Glomerular endothelial cell (primary cell): ENCODE results near the gene GPATCH3. TPM values are rescaled to one million over a fixed set of nuclear protein-coding genes. Genes with fewer than 3 reads are reported as not detected.
"Not testable (repeated sequence)": the region's sequence is repeated elsewhere in the genome, so short reads cannot be mapped to it uniquely, and the experiment has no call there.

ENCODE experiments used
- DNase-seq: peaks from one replicate; pipeline ENCODE4 v3.0.0-alpha.2; 2011; ENCODE audit warnings: low read depth, low spot score; ENCODE audit errors: extremely low read depth
- total RNA-seq: library from RNA; depleted of rRNA; stranded (reverse); fragments of >200 nt; gene quantifications from 2 replicates; pipeline ENCODE4 v1.2.3, GENCODE V29; 2015

Gene GPATCH3
- total RNA-seq, 1 donor from 2014 or later, result 7.1 TPM

DNA sequence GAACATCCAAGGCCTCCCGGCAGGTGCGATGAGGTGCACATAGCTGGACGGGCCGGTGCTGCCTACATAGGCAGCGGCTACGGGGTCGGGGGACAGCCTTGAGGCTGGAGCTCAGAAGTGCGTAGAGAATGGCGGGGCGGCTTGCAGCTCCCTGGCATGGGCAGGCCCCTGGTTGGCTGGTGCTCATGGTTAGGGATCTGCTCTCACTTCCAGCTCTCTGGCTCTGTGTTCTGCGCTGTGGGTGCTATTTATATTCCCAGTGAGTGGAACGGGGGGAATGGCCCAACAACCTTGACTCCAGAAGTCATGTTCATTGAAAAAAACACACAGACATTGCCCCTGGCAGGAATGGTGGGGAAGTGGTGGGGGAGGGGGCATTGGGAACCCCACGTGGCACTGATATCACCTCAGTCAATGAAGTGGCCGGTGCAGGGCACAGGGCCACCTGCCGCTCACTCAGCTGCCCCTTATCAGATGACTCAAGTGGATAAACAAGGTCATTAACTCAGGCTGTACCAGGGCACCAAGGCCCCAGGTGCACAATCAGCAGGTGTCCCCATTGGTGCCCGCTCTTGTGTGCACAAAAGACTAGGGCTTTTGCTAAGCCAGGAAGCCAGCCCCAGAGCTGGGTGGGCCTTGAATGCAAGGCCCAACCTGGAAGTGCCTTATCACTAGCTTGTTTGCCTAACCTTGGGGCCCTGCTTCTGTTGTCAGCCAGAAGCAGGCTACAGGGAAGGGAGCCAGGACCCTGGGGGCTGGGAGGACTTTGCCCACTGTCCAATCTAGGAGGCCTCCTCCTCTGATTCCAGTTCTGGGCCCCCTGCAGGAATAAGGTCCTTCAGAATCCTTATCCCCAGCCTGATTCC, 13.7 kb upstream of the GPATCH3 start, which contains the start of gene NR0B2:
NR0B2 (minus strand) TSS at position 222 of the 866 bp plus-strand sequence; CDS start at position 187, 35 bp downstream.
- no peak for DNase-seq

GRCh38 chr1:26913389-26913753, 13.1 kb upstream of the GPATCH3 start:
- no peak for DNase-seq

GRCh38 chr1:26912147-26912490, 11.9 kb upstream of the GPATCH3 start:
- DNase-seq, result no peak

DNA sequence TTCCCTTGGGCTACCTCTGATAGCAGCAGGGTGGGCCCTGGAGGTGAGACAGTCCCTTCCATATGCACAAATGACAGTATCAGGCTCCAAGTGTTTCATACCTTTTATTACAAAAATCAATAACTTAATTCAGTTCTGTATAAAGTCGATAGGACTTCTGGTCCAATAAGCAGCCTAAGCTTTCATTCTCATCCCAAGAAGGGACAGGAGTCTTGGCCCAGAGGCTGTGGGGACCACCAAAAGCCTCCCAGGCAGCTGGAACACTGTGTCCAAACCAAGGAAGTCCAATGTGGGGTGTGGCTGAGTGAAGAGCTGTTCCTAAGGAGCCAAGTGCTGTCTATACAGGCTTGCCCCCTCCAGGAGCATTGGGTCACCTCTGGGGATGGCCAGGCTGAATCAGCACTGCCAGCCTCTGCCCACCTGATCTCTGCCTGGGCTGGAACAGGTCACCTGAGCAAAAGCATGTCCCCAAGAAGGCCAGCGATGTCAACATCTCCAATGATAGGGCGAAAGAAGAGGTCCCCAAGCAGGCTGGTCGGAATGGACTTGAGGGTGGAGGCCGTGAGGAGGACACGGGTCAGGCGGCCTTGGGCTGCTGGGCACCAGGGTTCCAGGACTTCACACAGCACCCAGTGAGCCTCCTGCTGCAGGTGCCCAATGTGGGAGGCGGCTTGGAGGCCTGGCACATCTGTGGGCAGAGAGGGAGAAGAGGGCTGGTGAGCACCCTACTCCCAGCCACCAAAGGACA, 11.3 kb upstream of the GPATCH3 start:
- no peak for DNase-seq

- DNase-seq, result no peak
Observed at GRCh38 chr1:26910343-26911160, 10.3 kb upstream of the GPATCH3 start.

DNA sequence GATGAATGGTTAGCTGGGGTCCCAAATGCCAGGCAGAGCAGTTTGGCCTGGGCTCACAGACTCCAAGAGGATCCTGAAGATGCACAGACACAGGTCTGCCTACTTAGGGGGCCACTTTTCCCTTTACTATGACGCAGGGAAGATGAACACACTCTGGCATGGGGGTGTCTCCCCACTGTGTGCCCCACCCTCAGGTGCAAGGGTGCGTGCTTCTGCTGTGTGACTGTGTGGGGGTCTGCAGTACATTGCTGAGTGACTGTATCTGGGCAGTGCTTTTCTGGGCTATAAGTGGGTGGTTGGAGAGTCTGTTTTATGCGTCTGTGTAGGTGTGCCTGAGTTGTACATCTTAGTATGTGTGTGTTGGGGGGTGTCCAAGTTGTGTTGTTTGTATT, 9.7 kb upstream of the GPATCH3 start:
- DNase-seq, result no peak

DNA sequence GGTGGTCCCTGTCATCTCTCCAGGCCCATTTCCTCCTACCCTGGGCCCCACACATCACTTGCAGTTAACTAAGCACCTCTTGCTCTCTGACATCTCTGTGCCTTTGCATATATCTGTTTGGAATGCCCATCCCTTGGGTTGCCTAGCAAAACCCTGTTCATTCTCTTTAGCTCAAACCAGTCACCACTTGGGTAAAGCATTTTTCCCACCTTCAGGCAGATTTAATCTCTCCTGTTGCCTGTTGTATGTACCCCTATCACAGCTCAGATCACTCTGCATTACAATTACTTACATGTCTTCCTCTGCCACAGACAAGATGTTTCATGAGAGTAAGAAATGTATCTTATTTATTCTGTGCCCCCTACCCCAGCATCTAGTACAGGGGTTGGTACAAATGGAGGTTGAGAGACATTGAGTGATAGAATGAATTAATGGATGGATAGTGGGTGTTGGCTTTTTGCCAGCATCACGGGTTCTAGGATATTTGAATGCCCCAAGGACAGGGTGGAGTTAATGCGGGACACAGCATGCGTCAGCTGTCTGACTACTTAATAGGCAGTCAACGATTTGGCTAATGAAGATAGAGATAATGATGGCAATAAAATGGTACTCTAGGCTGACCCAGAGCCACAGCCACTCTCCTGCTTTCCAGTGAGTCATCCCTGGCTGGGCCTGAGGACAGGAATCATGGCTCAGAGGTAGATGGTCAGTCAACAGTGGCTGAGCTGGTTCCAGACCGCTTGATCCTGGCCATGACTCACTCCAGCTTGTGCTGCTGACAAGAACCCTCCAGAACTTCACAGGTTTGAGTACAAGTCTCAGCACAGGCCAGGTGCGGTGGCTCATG, 7.0 kb upstream of the GPATCH3 start:
- no peak for DNase-seq

DNA sequence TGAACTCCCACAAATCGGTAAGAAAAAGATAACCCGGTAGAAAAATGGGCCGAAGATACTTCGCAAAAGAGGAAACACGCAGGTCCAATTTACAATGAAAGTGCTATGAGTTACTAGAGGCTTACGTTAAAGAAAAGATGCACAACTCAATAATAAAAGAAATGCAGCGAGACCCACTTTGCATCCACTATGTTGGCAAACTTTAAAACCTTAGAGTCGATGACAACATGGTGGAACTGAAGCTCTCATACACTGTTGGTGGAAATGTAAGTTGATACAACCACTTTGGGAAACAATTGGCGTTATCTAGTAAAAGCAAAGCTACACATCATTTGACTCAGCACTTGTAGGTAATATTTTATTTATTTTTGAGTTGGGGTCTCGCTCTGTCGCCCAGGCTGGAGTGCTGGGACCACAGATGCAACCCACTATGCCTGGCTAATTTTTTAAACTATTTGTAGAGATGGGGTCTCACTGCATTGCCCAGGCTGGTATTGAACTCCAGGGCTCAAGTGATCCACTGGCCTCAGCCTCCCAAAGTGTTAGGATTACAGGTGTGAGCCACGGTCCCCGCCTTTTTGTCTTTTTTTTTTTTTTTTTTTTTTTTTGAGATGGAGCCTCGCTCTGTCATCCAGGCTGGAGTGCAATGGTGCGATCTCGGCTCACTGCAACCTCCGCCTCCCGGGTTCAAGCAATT, 696 bp upstream of the GPATCH3 start:
- DNase-seq, result no peak

DNA sequence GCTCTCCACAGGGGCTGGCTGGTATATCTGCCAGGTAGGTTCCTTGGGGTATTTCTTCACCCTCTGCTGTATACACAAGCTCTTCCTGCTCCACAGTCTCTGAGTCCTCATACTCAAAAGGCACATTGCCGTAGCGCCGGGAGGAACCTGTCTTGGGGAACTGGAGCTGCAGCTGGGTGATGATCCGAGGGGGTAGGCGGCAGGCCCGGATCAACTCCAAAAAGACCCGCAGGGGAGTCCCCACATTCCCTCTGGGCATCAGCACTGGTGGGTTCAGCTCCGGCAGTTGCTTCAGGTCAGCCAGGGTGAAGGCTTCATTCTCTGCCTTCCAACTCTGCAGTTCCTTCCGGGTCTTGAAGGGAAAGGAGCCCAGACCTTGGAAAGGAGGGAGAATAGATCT, 2.9 kb downstream of the GPATCH3 start:
- DNase-seq, result no peak

GRCh38 chr1:26894263-26894662, 6.0 kb downstream of the GPATCH3 start:
- DNase-seq, result no peak

GRCh38 chr1:26890467-26890796, 9.8 kb downstream of the GPATCH3 start:
- DNase-seq, result no peak

GRCh38 chr1:26889551-26890466, 10.5 kb downstream of the GPATCH3 start, which contains the start of gene GPN2:
Gene GPN2, minus strand, starts transcription at chr1:26890283. Its CDS starts 187 bp downstream, at chr1:26890096.
- DNase-seq, result no peak

DNA sequence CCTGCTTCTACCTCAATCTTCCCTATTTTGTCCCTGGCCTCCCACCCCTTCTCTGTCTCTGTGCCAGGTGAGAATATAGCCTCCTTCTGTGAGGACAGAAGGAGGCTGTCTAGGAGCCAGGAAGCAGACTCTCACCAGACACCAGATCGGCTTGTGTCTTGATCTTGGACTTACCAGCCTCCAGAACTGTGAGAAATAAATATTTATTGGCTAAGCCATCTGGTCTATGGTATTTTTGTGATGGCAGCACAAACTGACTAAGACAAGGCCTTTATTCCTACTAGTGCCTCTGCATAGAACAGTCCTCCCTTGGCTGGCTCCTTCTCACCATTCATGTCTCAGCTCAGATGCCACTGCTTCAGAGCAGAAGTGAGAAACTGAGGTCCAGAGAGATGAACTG, 12.0 kb downstream of the GPATCH3 start:
- no peak for DNase-seq

- no peak for DNase-seq
Observed at GRCh38 chr1:26887125-26887524, 13.1 kb downstream of the GPATCH3 start.

- no peak for DNase-seq
Observed at GRCh38 chr1:26882696-26883463, 17.4 kb downstream of the GPATCH3 start.

- not testable (repeated sequence) for DNase-seq
Observed at GRCh38 chr1:26881611-26882010, 18.7 kb downstream of the GPATCH3 start.

- DNase-seq, result no peak
Observed at GRCh38 chr1:26879793-26880192, 20.5 kb downstream of the GPATCH3 start.

DNA sequence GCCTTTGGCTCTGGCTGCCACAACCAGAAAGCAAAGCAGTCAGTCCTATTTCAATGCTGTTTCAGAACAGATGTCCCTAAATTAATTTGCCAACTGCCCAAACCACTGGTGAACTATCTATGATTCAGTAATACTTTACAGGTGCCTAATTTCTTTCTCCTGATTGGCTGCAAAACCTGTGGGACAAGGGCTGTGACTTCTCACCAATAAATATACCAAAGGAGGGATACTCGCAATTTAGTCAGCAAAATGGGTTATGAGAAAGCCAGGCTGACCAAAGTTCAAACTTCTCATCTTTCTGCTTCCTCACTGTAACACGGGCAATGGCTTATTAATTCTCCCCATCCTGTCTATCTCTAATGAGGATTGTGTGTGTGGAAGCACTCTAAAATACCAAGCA, 22.9 kb downstream of the GPATCH3 start:
- no peak for DNase-seq
